Hepatocyte (in vitro differentiated cells): ENCODE results near the gene G3BP1.
A peak's percentile ranks its signal among the peaks of the same experiment; 100 is the strongest.

Experiments used
- EZH2 ChIP-seq: fragments of 200-600 bp; sonication (generic); IDR thresholded peaks from 2 replicates; pipeline ENCODE4 v1.6.1; 2016; ENCODE audit warnings: antibody characterized with exemption, mild to moderate bottlenecking, borderline replicate concordance
- EZH2phosphoT487 ChIP-seq: fragments of 200-600 bp; sonication (generic); IDR thresholded peaks from one replicate; pipeline ENCODE4 v1.6.1; 2018; ENCODE audit warnings: antibody characterized with exemption, mild to moderate bottlenecking, low read depth, moderate library complexity; ENCODE audit not compliant: unreplicated experiment, severe bottlenecking
- TF ChIP-seq, protein P1 (sequence below): fragments of 200-600 bp; sonication (generic); IDR thresholded peaks from 2 replicates; pipeline ENCODE4 v1.5.1; 2016; ENCODE audit warnings: antibody characterized with exemption, mild to moderate bottlenecking; ENCODE audit not compliant: poor library complexity

DNA sequence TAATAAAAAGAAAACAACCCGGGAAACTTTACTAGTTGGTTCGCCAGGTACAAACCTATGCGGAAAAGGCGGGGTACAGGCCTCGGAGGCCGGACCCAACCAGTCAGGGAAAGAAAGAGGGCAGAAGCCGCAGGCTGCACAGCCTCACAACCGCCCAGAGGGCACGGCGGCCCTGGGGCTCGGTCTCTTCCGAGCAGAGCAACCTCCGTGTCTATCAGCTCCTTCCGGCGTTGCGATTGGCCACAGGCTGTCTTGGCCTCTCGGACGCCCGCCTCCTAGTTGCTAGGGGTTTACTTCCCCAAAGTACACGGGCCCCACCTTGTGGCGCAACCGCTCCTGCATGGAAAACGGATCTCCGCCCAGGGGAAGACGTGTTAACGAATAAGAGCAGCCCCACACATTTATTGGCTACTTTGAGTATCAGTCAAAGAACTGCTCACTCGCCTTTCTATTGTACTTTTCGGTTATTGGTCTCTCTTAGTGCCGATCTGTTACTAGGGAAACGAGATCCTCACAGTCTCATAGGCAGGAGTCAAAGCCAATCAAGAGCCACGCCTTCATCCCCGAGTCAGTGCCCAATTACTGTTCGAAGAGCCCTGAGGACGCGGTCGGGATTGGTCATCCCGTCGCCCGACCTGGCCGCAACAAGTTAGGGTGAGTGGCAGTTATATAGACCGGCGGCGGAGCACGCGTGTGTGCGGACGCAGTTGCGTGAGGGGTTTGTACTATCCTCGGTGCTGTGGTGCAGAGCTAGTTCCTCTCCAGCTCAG, at the start of gene G3BP1:
- TF ChIP-seq, protein P1, sequence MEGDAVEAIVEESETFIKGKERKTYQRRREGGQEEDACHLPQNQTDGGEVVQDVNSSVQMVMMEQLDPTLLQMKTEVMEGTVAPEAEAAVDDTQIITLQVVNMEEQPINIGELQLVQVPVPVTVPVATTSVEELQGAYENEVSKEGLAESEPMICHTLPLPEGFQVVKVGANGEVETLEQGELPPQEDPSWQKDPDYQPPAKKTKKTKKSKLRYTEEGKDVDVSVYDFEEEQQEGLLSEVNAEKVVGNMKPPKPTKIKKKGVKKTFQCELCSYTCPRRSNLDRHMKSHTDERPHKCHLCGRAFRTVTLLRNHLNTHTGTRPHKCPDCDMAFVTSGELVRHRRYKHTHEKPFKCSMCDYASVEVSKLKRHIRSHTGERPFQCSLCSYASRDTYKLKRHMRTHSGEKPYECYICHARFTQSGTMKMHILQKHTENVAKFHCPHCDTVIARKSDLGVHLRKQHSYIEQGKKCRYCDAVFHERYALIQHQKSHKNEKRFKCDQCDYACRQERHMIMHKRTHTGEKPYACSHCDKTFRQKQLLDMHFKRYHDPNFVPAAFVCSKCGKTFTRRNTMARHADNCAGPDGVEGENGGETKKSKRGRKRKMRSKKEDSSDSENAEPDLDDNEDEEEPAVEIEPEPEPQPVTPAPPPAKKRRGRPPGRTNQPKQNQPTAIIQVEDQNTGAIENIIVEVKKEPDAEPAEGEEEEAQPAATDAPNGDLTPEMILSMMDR = peak; percentile 34
- TF ChIP-seq EZH2phosphoT487 (no peak), EZH2 (no peak)
